Measurements from ENCODE around the gene RPL18. TPM values are rescaled to one million over a fixed set of nuclear protein-coding genes. Genes with fewer than 3 reads are reported as not detected.

RPL18 gene
- total RNA-seq, 1 donor from 2014 or later, result 1,683 TPM

- no peak for DNase-seq (ENCODE audit: low spot score)
- H3K4me3 Mint-ChIP-seq (ENCODE audit: unreplicated experiment), result no peak overlapping the region
- H3K9me3 Mint-ChIP-seq (ENCODE audit: unreplicated experiment), result no peaks in the 10 kb centered on the region
- peaks cover 8% of the 10 kb centered on the region for H3K27me3 Mint-ChIP-seq (ENCODE audit: unreplicated experiment)
- H3K27ac Mint-ChIP-seq (ENCODE audit: unreplicated experiment), result no peak overlapping the region
- peaks cover 2% of the 10 kb centered on the region for H3K4me1 Mint-ChIP-seq (ENCODE audit: unreplicated experiment)
- no peaks in the 10 kb centered on the region for H3K36me3 Mint-ChIP-seq (ENCODE audit: low read depth, unreplicated experiment)
- no peak for TF ChIP-seq CTCF (IDR thresholded peaks at IDR 0.05; ENCODE audit: unreplicated experiment)
Measured at GRCh38 chr19:48575931-48576622, 42.9 kb downstream of the RPL18 start.

GRCh38 chr19:48573163-48573505 lies 45.8 kb downstream of the RPL18 start:
- no peak for DNase-seq (ENCODE audit: low spot score)
- peaks cover 10% of the 10 kb centered on the region for H3K27me3 Mint-ChIP-seq (ENCODE audit: unreplicated experiment)
- H3K36me3 Mint-ChIP-seq (ENCODE audit: low read depth, unreplicated experiment), result no peaks in the 10 kb centered on the region
- H3K4me3 Mint-ChIP-seq (ENCODE audit: unreplicated experiment), result no peak overlapping the region
- H3K9me3 Mint-ChIP-seq (ENCODE audit: unreplicated experiment), result no peaks in the 10 kb centered on the region
- H3K4me1 Mint-ChIP-seq (ENCODE audit: unreplicated experiment), result peaks cover 2% of the 10 kb centered on the region
- H3K27ac Mint-ChIP-seq (ENCODE audit: unreplicated experiment), result no peak overlapping the region
- no peak for TF ChIP-seq CTCF (IDR thresholded peaks at IDR 0.05; ENCODE audit: unreplicated experiment)

GRCh38 chr19:48571378-48572162 lies 47.4 kb downstream of the RPL18 start:
- H3K27ac Mint-ChIP-seq (ENCODE audit: unreplicated experiment), result no peak overlapping the region
- peaks cover 2% of the 10 kb centered on the region for H3K4me1 Mint-ChIP-seq (ENCODE audit: unreplicated experiment)
- no peak for DNase-seq (ENCODE audit: low spot score)
- H3K36me3 Mint-ChIP-seq (ENCODE audit: low read depth, unreplicated experiment), result no peaks in the 10 kb centered on the region
- H3K4me3 Mint-ChIP-seq (ENCODE audit: unreplicated experiment), result no peak overlapping the region
- no peak for TF ChIP-seq CTCF (IDR thresholded peaks at IDR 0.05; ENCODE audit: unreplicated experiment)
- no peaks in the 10 kb centered on the region for H3K9me3 Mint-ChIP-seq (ENCODE audit: unreplicated experiment)
- peaks cover 10% of the 10 kb centered on the region for H3K27me3 Mint-ChIP-seq (ENCODE audit: unreplicated experiment)

DNA sequence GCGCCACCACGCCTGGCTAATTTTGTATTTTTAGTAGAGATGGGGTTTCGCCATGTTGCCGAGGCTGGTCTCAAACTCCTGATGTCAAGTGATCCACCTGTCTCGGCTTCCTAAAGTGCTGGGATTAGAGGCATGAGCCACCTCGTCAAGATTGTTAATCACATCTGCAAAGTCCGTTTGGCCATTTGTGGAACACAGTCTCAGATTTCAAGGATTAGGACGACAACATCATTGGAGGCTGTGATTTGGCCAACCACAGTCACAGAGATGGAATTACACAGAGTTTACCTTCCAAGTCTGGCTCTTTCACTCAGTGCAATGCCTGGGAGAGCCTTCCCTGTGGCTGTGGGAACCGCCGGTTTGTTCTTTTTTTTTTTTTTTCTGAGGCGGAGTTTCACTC lies 49.2 kb downstream of the RPL18 start:
- Mint-ChIP-seq H3K27me3 (ENCODE audit: unreplicated experiment) (peaks cover 10% of the 10 kb centered on the region), H3K27ac (ENCODE audit: unreplicated experiment) (no peak overlapping the region), H3K4me1 (ENCODE audit: unreplicated experiment) (peaks cover 2% of the 10 kb centered on the region), H3K36me3 (ENCODE audit: low read depth, unreplicated experiment) (no peaks in the 10 kb centered on the region), H3K9me3 (ENCODE audit: unreplicated experiment) (no peaks in the 10 kb centered on the region), H3K4me3 (ENCODE audit: unreplicated experiment) (no peak overlapping the region)
- no peak for DNase-seq (ENCODE audit: low spot score)
- no peak for TF ChIP-seq CTCF (IDR thresholded peaks at IDR 0.05; ENCODE audit: unreplicated experiment)

GRCh38 chr19:48568345-48568886 lies 50.6 kb downstream of the RPL18 start:
- no peak for DNase-seq (ENCODE audit: low spot score)
- Mint-ChIP-seq H3K4me3 (ENCODE audit: unreplicated experiment) (peak overlapping the region; percentile 16), H3K36me3 (ENCODE audit: low read depth, unreplicated experiment) (no peaks in the 10 kb centered on the region), H3K27me3 (ENCODE audit: unreplicated experiment) (peaks cover 12% of the 10 kb centered on the region), H3K9me3 (ENCODE audit: unreplicated experiment) (no peaks in the 10 kb centered on the region), H3K4me1 (ENCODE audit: unreplicated experiment) (peaks cover 2% of the 10 kb centered on the region), H3K27ac (ENCODE audit: unreplicated experiment) (no peak overlapping the region)
- no peak for TF ChIP-seq CTCF (IDR thresholded peaks at IDR 0.05; ENCODE audit: unreplicated experiment)
